ENCODE data around the gene EFCAB7.

DNA sequence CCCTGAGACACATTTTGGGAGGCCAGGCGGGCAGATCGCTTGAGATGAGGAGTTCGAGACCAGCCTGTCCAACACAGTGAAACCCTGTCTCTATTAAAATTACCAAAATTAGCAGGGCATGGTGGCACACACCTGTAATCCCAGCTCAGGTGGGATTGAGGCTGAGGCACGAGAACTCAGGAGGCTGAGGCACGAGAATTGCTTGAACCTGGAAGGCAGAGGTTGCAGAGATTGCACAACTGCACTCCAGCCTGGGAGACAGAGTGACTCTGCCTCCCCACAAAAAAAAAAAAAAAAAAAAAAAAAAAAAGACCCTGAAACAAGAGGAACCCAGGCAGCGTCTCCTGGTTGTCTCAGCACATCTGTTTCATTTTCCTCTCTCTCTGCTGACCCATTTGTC lies 94.1 kb downstream of the EFCAB7 start:
- TF ChIP-seq CTCF (IDR thresholded peaks at IDR 0.05), result no peak
- no peak for TF ChIP-seq EZH2 (IDR thresholded peaks at IDR 0.05)
